Neural progenitor cell (in vitro differentiated cells): ENCODE measurements around the gene KLB.

Source experiments
- EZH2phosphoT487 ChIP-seq: fragments of 200-600 bp; sonication (generic); IDR thresholded peaks from 2 replicates; pipeline ENCODE4 v1.6.1; 2017; ENCODE audit warnings: antibody characterized with exemption
- TF ChIP-seq, protein P1 (sequence below): fragments of 200-600 bp; sonication (generic); IDR thresholded peaks from 2 replicates; pipeline ENCODE4 v1.5.1; 2017; ENCODE audit warnings: antibody characterized with exemption, mild to moderate bottlenecking

DNA sequence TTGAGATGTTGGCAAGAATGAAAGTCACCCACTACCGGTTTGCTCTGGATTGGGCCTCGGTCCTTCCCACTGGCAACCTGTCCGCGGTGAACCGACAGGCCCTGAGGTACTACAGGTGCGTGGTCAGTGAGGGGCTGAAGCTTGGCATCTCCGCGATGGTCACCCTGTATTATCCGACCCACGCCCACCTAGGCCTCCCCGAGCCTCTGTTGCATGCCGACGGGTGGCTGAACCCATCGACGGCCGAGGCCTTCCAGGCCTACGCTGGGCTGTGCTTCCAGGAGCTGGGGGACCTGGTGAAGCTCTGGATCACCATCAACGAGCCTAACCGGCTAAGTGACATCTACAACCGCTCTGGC, 39.7 kb downstream of the KLB start:
- TF ChIP-seq, protein P1, sequence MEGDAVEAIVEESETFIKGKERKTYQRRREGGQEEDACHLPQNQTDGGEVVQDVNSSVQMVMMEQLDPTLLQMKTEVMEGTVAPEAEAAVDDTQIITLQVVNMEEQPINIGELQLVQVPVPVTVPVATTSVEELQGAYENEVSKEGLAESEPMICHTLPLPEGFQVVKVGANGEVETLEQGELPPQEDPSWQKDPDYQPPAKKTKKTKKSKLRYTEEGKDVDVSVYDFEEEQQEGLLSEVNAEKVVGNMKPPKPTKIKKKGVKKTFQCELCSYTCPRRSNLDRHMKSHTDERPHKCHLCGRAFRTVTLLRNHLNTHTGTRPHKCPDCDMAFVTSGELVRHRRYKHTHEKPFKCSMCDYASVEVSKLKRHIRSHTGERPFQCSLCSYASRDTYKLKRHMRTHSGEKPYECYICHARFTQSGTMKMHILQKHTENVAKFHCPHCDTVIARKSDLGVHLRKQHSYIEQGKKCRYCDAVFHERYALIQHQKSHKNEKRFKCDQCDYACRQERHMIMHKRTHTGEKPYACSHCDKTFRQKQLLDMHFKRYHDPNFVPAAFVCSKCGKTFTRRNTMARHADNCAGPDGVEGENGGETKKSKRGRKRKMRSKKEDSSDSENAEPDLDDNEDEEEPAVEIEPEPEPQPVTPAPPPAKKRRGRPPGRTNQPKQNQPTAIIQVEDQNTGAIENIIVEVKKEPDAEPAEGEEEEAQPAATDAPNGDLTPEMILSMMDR, result no peak
- TF ChIP-seq EZH2phosphoT487, result no peak
